Peyer's patch (tissue), 4 donors: ENCODE data around the gene KRT32.

ENCODE experiments used
- POLR2A ChIP-seq, 2 donors: fragments of 450-650 bp; IDR thresholded peaks; one replicate each; pipeline ENCODE4 v1.5.1; 2017; ENCODE audit warnings: antibody characterized with exemption in 2 of 2, mild to moderate bottlenecking in 2 of 2, moderate library complexity in 2 of 2
- TF ChIP-seq, protein P1 (sequence below), 6 experiments: fragments of 450-650 bp in 4 of 6; fragments of 200-600 bp in 2 of 6; sonication (generic) in 1 of 6; IDR thresholded peaks; one replicate each; pipeline ENCODE4 v1.5.1; 2017 to 2019; ENCODE audit warnings: antibody characterized with exemption in 6 of 6, mild to moderate bottlenecking in 3 of 6, moderate library complexity in 1 of 6

GRCh38 chr17:41513168-41513547, 46.0 kb upstream of the KRT32 start:
- TF ChIP-seq, protein P1, sequence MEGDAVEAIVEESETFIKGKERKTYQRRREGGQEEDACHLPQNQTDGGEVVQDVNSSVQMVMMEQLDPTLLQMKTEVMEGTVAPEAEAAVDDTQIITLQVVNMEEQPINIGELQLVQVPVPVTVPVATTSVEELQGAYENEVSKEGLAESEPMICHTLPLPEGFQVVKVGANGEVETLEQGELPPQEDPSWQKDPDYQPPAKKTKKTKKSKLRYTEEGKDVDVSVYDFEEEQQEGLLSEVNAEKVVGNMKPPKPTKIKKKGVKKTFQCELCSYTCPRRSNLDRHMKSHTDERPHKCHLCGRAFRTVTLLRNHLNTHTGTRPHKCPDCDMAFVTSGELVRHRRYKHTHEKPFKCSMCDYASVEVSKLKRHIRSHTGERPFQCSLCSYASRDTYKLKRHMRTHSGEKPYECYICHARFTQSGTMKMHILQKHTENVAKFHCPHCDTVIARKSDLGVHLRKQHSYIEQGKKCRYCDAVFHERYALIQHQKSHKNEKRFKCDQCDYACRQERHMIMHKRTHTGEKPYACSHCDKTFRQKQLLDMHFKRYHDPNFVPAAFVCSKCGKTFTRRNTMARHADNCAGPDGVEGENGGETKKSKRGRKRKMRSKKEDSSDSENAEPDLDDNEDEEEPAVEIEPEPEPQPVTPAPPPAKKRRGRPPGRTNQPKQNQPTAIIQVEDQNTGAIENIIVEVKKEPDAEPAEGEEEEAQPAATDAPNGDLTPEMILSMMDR (IDR thresholded peaks at IDR 0.05): no peak
- TF ChIP-seq POLR2A (IDR thresholded peaks at IDR 0.05): no peak
